GM19240 (cell line): ENCODE results near the gene LILRB5.
"Not testable (repeated sequence)": the region's sequence is repeated elsewhere in the genome, so short reads cannot be mapped to it uniquely, and the experiment has no call there.

Experiments used
- DNase-seq: peaks from one replicate; pipeline ENCODE4 v3.0.0; 2011; ENCODE audit warnings: low spot score; ENCODE audit not compliant: insufficient read length

LILRB5 gene

GRCh38 chr19:54257116-54257480, at the start of gene LILRB5:
LILRB5 (minus strand) TSS chr19:54257273; CDS start chr19:54257193, 80 bp downstream.
- DNase-seq = no peak

GRCh38 chr19:54305141-54305540, 48.1 kb upstream of the LILRB5 start:
- no peak for DNase-seq

- DNase-seq = no peak
Observed at GRCh38 chr19:54302257-54302656, 45.2 kb upstream of the LILRB5 start.

GRCh38 chr19:54299515-54299914, 42.4 kb upstream of the LILRB5 start:
- DNase-seq = no peak

- DNase-seq = no peak
Observed at GRCh38 chr19:54299126-54299498, 42.0 kb upstream of the LILRB5 start.

- no peak for DNase-seq
Observed at GRCh38 chr19:54298357-54299125, 41.5 kb upstream of the LILRB5 start.

- DNase-seq = no peak
Observed at GRCh38 chr19:54297759-54298305, 40.8 kb upstream of the LILRB5 start.

- DNase-seq = no peak
Observed at GRCh38 chr19:54294539-54294938, 37.5 kb upstream of the LILRB5 start.

- DNase-seq = not testable (repeated sequence)
Observed at GRCh38 chr19:54289160-54289559, 32.1 kb upstream of the LILRB5 start.

GRCh38 chr19:54287456-54287855, 30.4 kb upstream of the LILRB5 start:
- no peak for DNase-seq

GRCh38 chr19:54286283-54286682, 29.2 kb upstream of the LILRB5 start:
- not testable (repeated sequence) for DNase-seq

GRCh38 chr19:54285427-54286056, 28.5 kb upstream of the LILRB5 start:
- not testable (repeated sequence) for DNase-seq

- DNase-seq = no peak
Observed at GRCh38 chr19:54282686-54283470, 25.8 kb upstream of the LILRB5 start.

GRCh38 chr19:54281729-54282075, 24.6 kb upstream of the LILRB5 start:
- not testable (repeated sequence) for DNase-seq

- DNase-seq = no peak
Observed at GRCh38 chr19:54281007-54281728, 24.1 kb upstream of the LILRB5 start, which contains the start of gene LILRB2. LILRB2 (minus strand) TSS chr19:54281110; CDS start chr19:54280496, 614 bp downstream.

- DNase-seq = not testable (repeated sequence)
Observed at GRCh38 chr19:54280441-54280840, 23.4 kb upstream of the LILRB5 start.

GRCh38 chr19:54280025-54280424, 23.0 kb upstream of the LILRB5 start:
- not testable (repeated sequence) for DNase-seq

- no peak for DNase-seq
Observed at GRCh38 chr19:54279406-54279962, 22.4 kb upstream of the LILRB5 start.

GRCh38 chr19:54278571-54279195, 21.6 kb upstream of the LILRB5 start:
- not testable (repeated sequence) for DNase-seq

GRCh38 chr19:54278056-54278455, 21.0 kb upstream of the LILRB5 start:
- not testable (repeated sequence) for DNase-seq
